A549 (cell line): ENCODE measurements around the gene TSACC. TPM values are rescaled to one million over a fixed set of nuclear protein-coding genes. Genes with fewer than 3 reads are reported as not detected.

ENCODE experiments used
- ATAC-seq, 2 experiments: fragments of 200-7000 bp in 1 of 2; fragments of >200 bp in 1 of 2; cut with Nextera tagmentation in 1 of 2; cut with Tn5 transposase in 1 of 2; 3 replicates each; pipeline versions ENCODE4 v1.8.0 to v1.9.1; 2018 to 2020; ENCODE audit warnings: mild to moderate bottlenecking in 1 of 2, moderate library complexity in 1 of 2
- CTCF ChIA-PET: fragments of 300-600 bp; sonication (Branson Sonifier 250); formaldehyde crosslinking; extraction: SDS; loops from one replicate; lab custom pipeline; 2021; ENCODE audit warnings: antibody characterized with exemption, inconsistent platforms; lab: Yijun Ruan, JAX
- POLR2A ChIA-PET: fragments of 350-600 bp; formaldehyde crosslinking; extraction: SDS; loops from one replicate; lab custom pipeline; 2021; ENCODE audit warnings: antibody characterized with exemption, inconsistent platforms; lab: Yijun Ruan, JAX
- DNase-seq, 2 experiments: peaks; one replicate each; pipeline versions ENCODE4 v3.0.0 to v3.0.0-alpha.2; 2011 to 2016; ENCODE audit warnings: low read depth in 1 of 2, low spot score in 1 of 2
- FAIRE-seq: peaks from 2 replicates; lab custom pipeline; 2011; peaks lifted over from hg19 to GRCh38; lab: Jason Lieb, UNC
- H3K27ac ChIP-seq, 2 experiments: fragments of >200 bp; sonication (Bioruptor Twin); formaldehyde crosslinking; 3 replicates each; pipeline ENCODE4 v1.5.1; 2016 to 2017
- H3K4me1 ChIP-seq: fragments of >200 bp; sonication (Bioruptor Twin); formaldehyde crosslinking; 3 replicates; pipeline ENCODE4 v1.6.1; 2016
- H3K4me2 ChIP-seq: fragments of >200 bp; sonication (Bioruptor Twin); formaldehyde crosslinking; 3 replicates; pipeline ENCODE4 v1.6.1; 2016
- H3K4me3 ChIP-seq: fragments of >200 bp; sonication (Bioruptor Twin); formaldehyde crosslinking; 3 replicates; pipeline ENCODE4 v1.5.1; 2016
- H3K9me3 ChIP-seq: fragments of >200 bp; sonication (Bioruptor Twin); formaldehyde crosslinking; 3 replicates; pipeline ENCODE4 v1.6.1; 2016
- CBX2 ChIP-seq: fragments of 200-600 bp; sonication (generic); IDR thresholded peaks from 2 replicates; pipeline ENCODE4 v1.6.1; 2016; ENCODE audit warnings: low read depth, mild to moderate bottlenecking, borderline replicate concordance
- CHD2 ChIP-seq: fragments of 150-350 bp; IDR thresholded peaks from 2 replicates; pipeline ENCODE4 v1.6.1; 2014; ENCODE audit warnings: low read length; ENCODE audit not compliant: partially characterized antibody
- CHD4 ChIP-seq: fragments of 200-600 bp; sonication (generic); IDR thresholded peaks from 2 replicates; pipeline ENCODE4 v1.6.1; 2016; ENCODE audit warnings: antibody characterized with exemption, mild to moderate bottlenecking, borderline replicate concordance
- CTCF ChIP-seq: fragments of >200 bp; sonication (Bioruptor Twin); formaldehyde crosslinking; IDR thresholded peaks from 3 replicates; pipeline ENCODE4 v1.5.1; 2016
- EP300 ChIP-seq, 2 experiments: fragments of >200 bp; sonication (Bioruptor Twin); formaldehyde crosslinking; IDR thresholded peaks; 2 replicates in 1 of 2; 3 replicates in 1 of 2; pipeline ENCODE4 v1.6.1; 2016 to 2017
- FOSB ChIP-seq: fragments of 250-450 bp; sonication (Bioruptor Pico); IDR thresholded peaks from 2 replicates; pipeline ENCODE4 v1.5.0; 2020; ENCODE audit warnings: mild to moderate bottlenecking, moderate library complexity
- HEYL ChIP-seq: fragments of 250-450 bp; sonication (Bioruptor Pico); IDR thresholded peaks from 2 replicates; pipeline ENCODE4 v1.8.0; 2021; ENCODE audit warnings: mild to moderate bottlenecking, moderate library complexity
- HOXA7 ChIP-seq: fragments of 250-450 bp; sonication (Bioruptor Pico); IDR thresholded peaks from 2 replicates; pipeline ENCODE4 v1.5.0; 2020; ENCODE audit warnings: mild to moderate bottlenecking, moderate library complexity
- HOXB13 ChIP-seq: fragments of 250-450 bp; sonication (Bioruptor Pico); IDR thresholded peaks from 2 replicates; pipeline ENCODE4 v1.5.0; 2020; ENCODE audit warnings: low read depth, mild to moderate bottlenecking, moderate library complexity
- MAFK ChIP-seq: fragments of 450-650 bp; IDR thresholded peaks from 2 replicates; pipeline ENCODE4 v1.6.1; 2014; ENCODE audit not compliant: partially characterized antibody
- MYC ChIP-seq: IDR thresholded peaks from 2 replicates; pipeline ENCODE4 v1.6.1; 2012; ENCODE audit warnings: mild to moderate bottlenecking, inconsistent platforms, low read length, improper control_type of control experiment, borderline replicate concordance
- PHF8 ChIP-seq: fragments of 200-600 bp; sonication (generic); IDR thresholded peaks from 2 replicates; pipeline ENCODE4 v1.6.1; 2016; ENCODE audit warnings: low read depth, mild to moderate bottlenecking, antibody characterized with exemption, moderate library complexity, borderline replicate concordance
- POLR2AphosphoS2 ChIP-seq: conservative IDR thresholded peaks from 2 replicates; pipeline ENCODE4 v1.6.1; 2012; ENCODE audit warnings: low read length, improper control_type of control experiment, inconsistent platforms
- REST ChIP-seq: fragments of 200-600 bp; sonication (generic); IDR thresholded peaks from 2 replicates; pipeline ENCODE4 v1.6.1; 2016; ENCODE audit warnings: antibody characterized with exemption, mild to moderate bottlenecking, moderate library complexity
- RNF2 ChIP-seq: fragments of 200-600 bp; sonication (generic); IDR thresholded peaks from 2 replicates; pipeline ENCODE4 v1.6.1; 2016; ENCODE audit warnings: low read depth, mild to moderate bottlenecking, antibody characterized with exemption, moderate library complexity, borderline replicate concordance
- TP53 ChIP-seq: fragments of 250-450 bp; sonication (Bioruptor Pico); IDR thresholded peaks from 2 replicates; pipeline ENCODE4 v1.5.0; 2021; ENCODE audit warnings: mild to moderate bottlenecking, moderate library complexity
- ZSCAN20 ChIP-seq: fragments of 250-450 bp; sonication (Bioruptor Pico); IDR thresholded peaks from 2 replicates; pipeline ENCODE4 v1.8.0; 2022; ENCODE audit warnings: mild to moderate bottlenecking, moderate library complexity
- WGBS: methylation state at CpG from one replicate; pipeline ENCODE4 v1.1.6; 2017; ENCODE audit errors: missing lambda C conversion rate; 5-methylcytosine and 5-hydroxymethylcytosine counted together
- polyA plus RNA-seq, 4 experiments: library from polyadenylated mRNA; depleted of rRNA in 3 of 4; stranded (reverse); fragments of >200 nt; fragmentation: RNase III in 1 of 4; extraction: RNeasy Plus Mini Kit Qiagen cat#74134 plus additional on column Dnase treatment in 1 of 4; gene quantifications; 2 replicates in 3 of 4; 3 replicates in 1 of 4; pipeline ENCODE4 v1.2.3, GENCODE V29; 2011 to 2017
- TF ChIP-seq, protein P1 (sequence below): IDR thresholded peaks from 2 replicates; pipeline ENCODE4 v1.6.1; 2012; ENCODE audit warnings: low read depth, borderline replicate concordance
- TF ChIP-seq, protein P2 (sequence below): fragments of >200 bp; sonication (Bioruptor Twin); formaldehyde crosslinking; IDR thresholded peaks from 3 replicates; pipeline ENCODE4 v1.6.1; 2016

The TSACC gene
- polyA plus RNA-seq, 2 of the 4 experiments (the other 2 are of a cell fraction): 2.6 to 3.9 TPM

GRCh38 chr1:156336242-156336641 lies 2.1 kb upstream of the TSACC start:
- Histone ChIP-seq H3K4me2 (peak overlapping the region; percentile 94), H3K9me3 (no peaks in the 10 kb centered on the region), H3K4me3 (peak overlapping the region; percentile 75), H3K4me1 (peaks cover 16% of the 10 kb centered on the region; the same call in 2 of the 3 replicates), H3K27ac (peak overlapping the region in 1 of 2 experiments; percentile 89; a peak in 1 of 6 replicates)
- CTCF ChIA-PET: interaction anchor here (0.5 to 1.7 kb wide), 9 partner anchors 9 to 270 kb away, joined by 3 to 8 read pairs (median 3); no protein-coding TSS in a partner anchor
- TF ChIP-seq CHD4 (no peak), CTCF (peak; percentile 40), HEYL (CRISPR knock-in tag) (no peak)
- ATAC-seq (no peak), FAIRE-seq (no peak), DNase-seq (peak in 1 of 2 experiments; percentile 18)
- 57% methylated on average over 4 of the region's 4 CpGs for WGBS
- POLR2A ChIA-PET: no interaction called here

DNA sequence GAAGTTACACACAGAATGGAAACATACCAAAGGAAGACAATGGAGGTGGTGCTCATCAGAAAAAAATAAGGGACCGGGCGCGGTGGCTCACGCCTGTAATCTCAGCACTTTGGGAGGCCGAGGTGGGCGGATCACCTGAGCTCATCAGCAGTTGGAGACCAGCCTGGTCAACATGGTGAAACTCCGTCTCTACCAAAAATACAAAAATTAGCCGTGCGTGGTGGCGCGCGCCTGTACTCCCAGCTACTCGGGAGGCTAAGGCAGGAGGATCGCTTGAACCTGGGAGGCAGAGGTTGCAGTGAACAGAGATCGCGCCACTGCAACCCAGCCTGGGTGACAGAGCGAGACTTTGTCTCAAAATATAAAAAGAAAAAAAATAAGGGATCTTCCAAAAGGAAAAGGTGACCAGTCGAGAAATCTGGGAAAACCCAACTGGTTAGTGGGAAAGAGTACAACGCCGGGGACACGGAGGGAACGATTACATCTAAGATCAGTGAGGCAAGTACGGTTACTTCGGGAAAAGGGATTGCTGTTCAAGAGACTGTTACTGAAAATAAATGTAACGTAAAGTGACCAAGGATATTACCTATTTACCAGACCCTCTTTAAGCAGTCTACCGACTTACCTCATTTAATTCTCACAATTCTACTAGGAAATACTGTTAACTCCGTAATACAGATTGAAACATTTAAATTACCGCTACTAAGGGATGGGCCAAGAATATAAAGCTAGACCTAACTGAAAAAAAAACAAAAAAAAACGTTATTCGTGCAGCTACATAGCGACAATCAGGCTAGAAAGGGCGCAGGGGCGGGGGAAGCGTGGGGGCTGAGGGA lies 1.1 kb upstream of the TSACC start:
- peak overlapping the region; percentile 87 to 89 for H3K27ac ChIP-seq
- ChIA-PET POLR2A (interaction anchor here (0.5 to 1.6 kb wide), 5 partner anchors 11 to 236 kb away, joined by 3 to 6 read pairs (median 4); partner anchors contain the start of gene SMG5), CTCF (interaction anchor here (1.0 to 1.9 kb wide), 6 partner anchors 11 to 271 kb away, joined by 3 to 8 read pairs (median 4); no protein-coding TSS in a partner anchor)
- no peak for TF ChIP-seq HOXB13 (CRISPR knock-in tag)
- no peak for TF ChIP-seq FOSB (CRISPR knock-in tag)
- TF ChIP-seq RNF2: no peak
- TF ChIP-seq, protein P1, sequence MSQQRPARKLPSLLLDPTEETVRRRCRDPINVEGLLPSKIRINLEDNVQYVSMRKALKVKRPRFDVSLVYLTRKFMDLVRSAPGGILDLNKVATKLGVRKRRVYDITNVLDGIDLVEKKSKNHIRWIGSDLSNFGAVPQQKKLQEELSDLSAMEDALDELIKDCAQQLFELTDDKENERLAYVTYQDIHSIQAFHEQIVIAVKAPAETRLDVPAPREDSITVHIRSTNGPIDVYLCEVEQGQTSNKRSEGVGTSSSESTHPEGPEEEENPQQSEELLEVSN: no peak
- no peak for TF ChIP-seq TP53 (CRISPR knock-in tag)
- TF ChIP-seq, protein P2, sequence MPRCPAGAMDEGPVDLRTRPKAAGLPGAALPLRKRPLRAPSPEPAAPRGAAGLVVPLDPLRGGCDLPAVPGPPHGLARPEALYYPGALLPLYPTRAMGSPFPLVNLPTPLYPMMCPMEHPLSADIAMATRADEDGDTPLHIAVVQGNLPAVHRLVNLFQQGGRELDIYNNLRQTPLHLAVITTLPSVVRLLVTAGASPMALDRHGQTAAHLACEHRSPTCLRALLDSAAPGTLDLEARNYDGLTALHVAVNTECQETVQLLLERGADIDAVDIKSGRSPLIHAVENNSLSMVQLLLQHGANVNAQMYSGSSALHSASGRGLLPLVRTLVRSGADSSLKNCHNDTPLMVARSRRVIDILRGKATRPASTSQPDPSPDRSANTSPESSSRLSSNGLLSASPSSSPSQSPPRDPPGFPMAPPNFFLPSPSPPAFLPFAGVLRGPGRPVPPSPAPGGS: no peak
- TF ChIP-seq MYC: no peak
- no peak for TF ChIP-seq CHD2
- no peak for TF ChIP-seq POLR2AphosphoS2
- TF ChIP-seq CBX2: no peak
- TF ChIP-seq REST: no peak
- TF ChIP-seq MAFK: no peak
- no peak for TF ChIP-seq PHF8
- no peak for TF ChIP-seq ZSCAN20 (CRISPR knock-in tag)
- TF ChIP-seq CHD4: no peak
- TF ChIP-seq HOXA7 (CRISPR knock-in tag): no peak
- no peak for TF ChIP-seq EP300 (IDR thresholded peaks at IDR 0.05)
- H3K9me3 ChIP-seq: no peaks in the 10 kb centered on the region
- 13% methylated on average over 34 of the region's 34 CpGs for WGBS
- ATAC-seq (peak in 1 of 2 experiments; percentile 15; a peak in 1 of 6 replicates), DNase-seq (peak; percentile 14 to 17), FAIRE-seq (no peak)
- H3K4me3 ChIP-seq: peak overlapping the region; percentile 75
- peak overlapping the region; percentile 94 for H3K4me2 ChIP-seq
- H3K4me1 ChIP-seq: peaks cover 16% of the 10 kb centered on the region; the same call in 2 of the 3 replicates
